ENCODE data around the gene RHOG.
"Not testable (repeated sequence)": the region's sequence is repeated elsewhere in the genome, so short reads cannot be mapped to it uniquely, and the experiment has no call there.

RHOG gene

DNA sequence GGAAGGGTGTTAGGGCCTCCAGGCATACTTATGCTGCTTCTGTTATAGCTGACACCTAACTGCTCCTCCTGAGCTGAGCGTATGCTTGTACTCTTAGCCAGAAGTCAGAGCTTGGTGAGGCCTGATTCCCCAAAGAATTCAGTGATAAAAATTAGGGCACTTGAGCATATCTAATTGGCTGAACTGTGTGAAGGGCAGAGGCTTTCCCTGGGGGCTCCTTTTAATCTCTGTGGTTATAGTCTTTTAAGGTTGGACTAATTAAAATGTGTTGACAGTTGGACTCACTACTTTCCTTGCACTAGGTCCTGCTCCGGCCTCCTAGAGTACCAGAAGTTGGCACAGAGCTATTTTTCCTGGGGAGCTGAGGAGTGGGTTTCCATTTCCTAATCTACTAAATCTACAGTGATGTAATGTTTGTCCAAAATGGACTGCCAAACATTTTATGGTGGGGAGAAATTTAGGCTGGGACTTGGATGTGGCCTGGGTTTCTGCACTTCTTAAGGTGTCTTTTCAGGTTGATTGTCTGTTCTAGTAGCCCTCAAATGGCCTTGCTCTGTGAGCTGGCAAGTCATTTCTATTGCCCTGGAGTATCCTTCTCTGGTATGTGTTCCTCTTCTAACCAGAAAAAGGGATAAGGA lies 33.1 kb upstream of the RHOG start:
- in situ Hi-C loops (cut with MboI; ENCODE audit: low sequenced_read_pairs, unreplicated experiment): no loop called here
- TF ChIP-seq, protein P1, sequence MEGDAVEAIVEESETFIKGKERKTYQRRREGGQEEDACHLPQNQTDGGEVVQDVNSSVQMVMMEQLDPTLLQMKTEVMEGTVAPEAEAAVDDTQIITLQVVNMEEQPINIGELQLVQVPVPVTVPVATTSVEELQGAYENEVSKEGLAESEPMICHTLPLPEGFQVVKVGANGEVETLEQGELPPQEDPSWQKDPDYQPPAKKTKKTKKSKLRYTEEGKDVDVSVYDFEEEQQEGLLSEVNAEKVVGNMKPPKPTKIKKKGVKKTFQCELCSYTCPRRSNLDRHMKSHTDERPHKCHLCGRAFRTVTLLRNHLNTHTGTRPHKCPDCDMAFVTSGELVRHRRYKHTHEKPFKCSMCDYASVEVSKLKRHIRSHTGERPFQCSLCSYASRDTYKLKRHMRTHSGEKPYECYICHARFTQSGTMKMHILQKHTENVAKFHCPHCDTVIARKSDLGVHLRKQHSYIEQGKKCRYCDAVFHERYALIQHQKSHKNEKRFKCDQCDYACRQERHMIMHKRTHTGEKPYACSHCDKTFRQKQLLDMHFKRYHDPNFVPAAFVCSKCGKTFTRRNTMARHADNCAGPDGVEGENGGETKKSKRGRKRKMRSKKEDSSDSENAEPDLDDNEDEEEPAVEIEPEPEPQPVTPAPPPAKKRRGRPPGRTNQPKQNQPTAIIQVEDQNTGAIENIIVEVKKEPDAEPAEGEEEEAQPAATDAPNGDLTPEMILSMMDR (IDR thresholded peaks at IDR 0.05; ENCODE audit: borderline replicate concordance, control extremely low read depth, extremely low read depth, insufficient read depth, missing control alignments): no peak
- DNase-seq (ENCODE audit: low spot score): no peak

DNA sequence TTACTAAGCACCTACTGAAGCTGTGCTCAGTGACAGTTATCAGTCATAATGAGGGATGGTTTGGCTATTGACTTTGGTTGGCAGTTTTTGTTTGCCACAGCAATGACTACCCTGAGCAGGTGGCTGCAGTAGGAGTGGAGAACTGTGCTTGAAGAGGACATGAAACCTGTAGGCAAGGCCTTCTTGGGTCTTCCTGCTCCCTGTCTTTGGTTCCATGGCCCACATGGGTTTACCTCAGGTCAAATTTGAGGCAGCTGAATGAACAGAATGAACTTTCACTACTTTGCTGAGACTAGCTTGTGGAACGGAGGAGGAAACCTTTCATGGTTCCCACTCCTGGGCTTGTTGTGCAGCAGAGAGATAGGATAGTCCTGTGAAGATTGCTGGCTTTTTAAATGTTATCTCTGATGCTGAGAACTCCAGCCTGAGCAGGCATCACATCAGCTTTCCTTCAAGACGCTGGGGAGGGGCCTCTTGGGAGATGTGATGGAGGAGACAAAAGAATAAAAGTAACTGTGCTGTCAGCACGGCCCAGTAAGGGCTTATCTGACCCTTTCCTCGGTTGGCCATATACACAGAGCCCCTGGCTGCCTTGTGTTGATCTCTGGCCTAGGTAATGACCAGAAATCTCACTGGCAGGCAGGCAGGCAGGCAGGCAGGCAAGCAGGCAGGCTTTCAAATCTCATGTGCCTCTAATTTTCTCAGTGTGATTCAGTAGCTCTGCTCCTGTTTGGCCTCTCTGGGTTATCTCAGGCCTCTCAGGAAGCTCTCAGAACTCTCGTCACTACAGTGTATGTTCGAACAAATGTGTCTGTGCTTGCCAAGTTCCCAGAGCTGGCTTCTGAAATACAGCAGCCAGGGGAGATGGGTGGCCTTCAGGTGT lies 26.7 kb upstream of the RHOG start:
- in situ Hi-C loops (cut with MboI; ENCODE audit: low sequenced_read_pairs, unreplicated experiment): no loop called here
- DNase-seq (ENCODE audit: low spot score): no peak

DNA sequence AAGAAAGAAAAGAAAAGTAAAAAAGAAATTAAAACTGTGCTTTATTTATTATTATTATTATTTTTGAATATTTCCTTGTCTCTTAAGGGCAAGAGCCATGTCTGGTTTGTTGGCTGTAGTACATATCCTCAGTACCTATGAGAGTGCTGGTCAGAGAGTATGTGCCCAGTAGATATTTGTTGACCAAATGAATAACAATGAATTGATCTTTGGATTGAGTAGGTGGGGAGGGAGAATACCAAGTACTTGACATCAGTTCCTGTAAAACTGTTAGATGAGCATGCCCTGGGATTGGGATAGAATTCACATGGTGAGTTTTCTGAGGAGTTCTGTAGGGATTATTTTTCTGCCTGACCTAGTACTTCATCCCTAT lies 26.1 kb upstream of the RHOG start:
- TF ChIP-seq, protein P1 (IDR thresholded peaks at IDR 0.05; ENCODE audit: borderline replicate concordance, control extremely low read depth, extremely low read depth, insufficient read depth, missing control alignments): no peak
- in situ Hi-C loops (cut with MboI; ENCODE audit: low sequenced_read_pairs, unreplicated experiment): no loop called here
- no peak for DNase-seq (ENCODE audit: low spot score)

More for the DNA sequence above, 26.7 kb upstream of the RHOG start:
- TF ChIP-seq, protein P1 (IDR thresholded peaks at IDR 0.05; ENCODE audit: borderline replicate concordance, control extremely low read depth, extremely low read depth, insufficient read depth, missing control alignments): no peak

DNA sequence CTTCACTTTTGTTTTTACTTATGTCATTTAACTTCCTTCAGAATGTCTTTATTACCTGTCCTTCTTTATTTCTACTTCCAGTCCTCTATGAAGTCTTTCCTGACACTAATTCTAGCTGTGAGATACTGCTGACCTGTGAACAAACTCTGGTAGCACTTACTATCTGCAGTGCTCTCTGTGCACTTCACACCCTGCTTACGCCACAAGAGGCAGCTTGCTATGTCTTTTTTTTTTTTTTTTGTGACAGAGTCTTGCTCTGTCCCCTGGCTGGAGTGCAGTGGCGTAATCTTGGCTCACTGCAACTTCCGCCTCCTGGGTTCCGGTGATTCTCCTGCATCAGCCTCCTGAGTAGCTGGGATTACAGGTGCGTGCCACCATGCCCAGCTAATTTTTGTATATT lies 25.4 kb upstream of the RHOG start:
- TF ChIP-seq, protein P1 (IDR thresholded peaks at IDR 0.05; ENCODE audit: borderline replicate concordance, control extremely low read depth, extremely low read depth, insufficient read depth, missing control alignments): no peak
- in situ Hi-C loops (cut with MboI; ENCODE audit: low sequenced_read_pairs, unreplicated experiment): no loop called here
- DNase-seq (ENCODE audit: low spot score): no peak

DNA sequence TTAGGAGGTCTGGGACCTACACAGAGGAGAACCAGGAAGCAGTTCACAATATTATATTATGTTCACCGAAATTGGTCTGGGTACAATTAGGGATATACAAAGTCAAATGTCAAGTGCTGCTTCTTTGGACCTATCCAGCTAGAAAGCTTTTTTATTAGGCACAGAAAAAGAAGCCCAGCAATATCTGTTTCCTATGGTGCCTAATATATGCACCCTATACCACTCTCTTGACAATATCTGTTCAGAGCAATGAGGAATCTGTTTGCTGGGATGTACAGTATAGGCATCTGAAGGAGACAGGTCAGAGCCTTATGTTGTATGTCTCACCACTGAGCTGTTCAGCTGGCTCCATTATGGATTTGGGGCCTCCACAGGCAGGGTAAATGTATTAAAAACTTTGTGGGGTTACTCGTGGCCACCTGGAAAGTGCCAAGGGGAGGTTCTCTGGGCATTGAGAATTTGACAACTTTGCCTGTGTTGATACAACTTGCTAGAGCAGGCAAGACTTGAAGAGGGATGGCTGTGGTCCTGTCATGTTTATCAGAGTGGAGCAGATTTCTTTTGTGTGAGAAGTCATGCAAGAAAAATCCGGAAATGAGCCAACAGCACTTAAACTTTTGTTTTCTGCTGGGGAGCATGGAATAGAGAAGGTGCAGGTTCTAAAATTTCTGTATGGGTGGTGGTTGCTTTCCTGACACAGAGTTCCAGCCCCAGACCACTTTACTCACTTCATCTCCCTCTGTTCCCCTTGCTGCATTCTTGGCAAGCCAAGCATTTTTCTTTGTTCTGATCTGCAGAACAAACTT lies 24.8 kb upstream of the RHOG start:
- in situ Hi-C loops (cut with MboI; ENCODE audit: low sequenced_read_pairs, unreplicated experiment): no loop called here
- no peak for DNase-seq (ENCODE audit: low spot score)
- TF ChIP-seq, protein P1 (IDR thresholded peaks at IDR 0.05; ENCODE audit: borderline replicate concordance, control extremely low read depth, extremely low read depth, insufficient read depth, missing control alignments): no peak

DNA sequence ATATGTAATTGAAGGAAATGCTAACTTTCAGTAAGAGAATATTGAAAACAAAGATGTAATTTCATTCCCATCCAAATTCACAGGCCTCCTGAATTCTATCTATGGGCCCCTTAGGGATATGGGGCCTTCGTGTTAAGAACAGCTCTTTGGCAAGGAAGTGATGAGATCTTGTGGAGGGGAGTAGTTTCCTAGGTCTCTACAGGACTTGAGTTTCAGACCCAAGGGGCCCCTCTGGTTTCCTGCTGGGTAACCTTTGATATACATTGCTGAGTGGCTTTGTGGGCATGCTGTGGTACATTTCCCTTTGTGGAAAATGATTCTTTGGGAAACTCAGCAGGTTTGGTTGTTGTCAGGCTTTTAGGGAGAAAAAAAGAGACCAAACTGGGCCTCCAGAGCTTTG lies 20.9 kb upstream of the RHOG start:
- in situ Hi-C loops (cut with MboI; ENCODE audit: low sequenced_read_pairs, unreplicated experiment): no loop called here
- DNase-seq (ENCODE audit: low spot score): no peak
- TF ChIP-seq, protein P1 (IDR thresholded peaks at IDR 0.05; ENCODE audit: borderline replicate concordance, control extremely low read depth, extremely low read depth, insufficient read depth, missing control alignments): no peak

DNA sequence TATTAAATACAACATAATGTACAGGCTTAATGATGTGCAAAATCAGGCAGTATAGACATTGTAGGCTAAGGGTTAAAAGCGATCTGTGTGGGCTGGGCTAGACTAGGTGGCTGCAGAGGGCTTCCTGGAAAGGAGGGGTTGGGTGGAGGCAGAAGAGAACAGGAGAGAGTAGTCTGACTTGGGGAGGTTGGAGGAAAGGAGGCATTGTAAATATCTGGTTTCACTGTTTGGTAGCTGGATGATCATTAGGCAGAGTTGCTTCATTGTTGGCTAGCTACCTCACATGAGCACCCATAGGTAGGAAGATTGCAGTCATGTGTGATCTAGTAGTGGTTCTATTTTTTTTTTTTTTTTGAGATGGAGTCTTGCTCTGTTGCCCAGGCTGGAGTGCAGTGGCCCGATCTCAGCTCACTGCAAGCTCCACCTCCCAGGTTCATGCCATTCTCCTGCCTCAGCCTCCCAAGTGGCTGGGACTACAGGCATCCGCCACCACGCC lies 20.2 kb upstream of the RHOG start:
- in situ Hi-C loops (cut with MboI; ENCODE audit: low sequenced_read_pairs, unreplicated experiment); DNase-seq (ENCODE audit: low spot score): not testable (repeated sequence)
